Natural killer cell treated with Interleukin-12 subunit alpha and Interleukin-12 subunit beta and Interleukin-15 and Interleukin-18, amount 100 ng/mL, for 72 hours (primary cell): Measurements from ENCODE around the gene HRH3. TPM values are rescaled to one million over a fixed set of nuclear protein-coding genes. Genes with fewer than 3 reads are reported as not detected.

Experiments used
- ATAC-seq, 2 donors: fragments of 150-1000 bp; cut with Tn5 transposase in 1 of 2; sonication (Bioruptor Pico), chemical (Tn5 transposase) in 1 of 2; 2 replicates each; pipeline ENCODE4 v1.10.0; 2021
- DNase-seq: peaks from one replicate; pipeline ENCODE4 v3.0.0; 2022; ENCODE audit warnings: low spot score
- H3K27ac Mint-ChIP-seq, 2 donors: 1 replicate in 1 of 2; 2 replicates in 1 of 2; pipeline ENCODE4 v1.8.0; 2022; ENCODE audit warnings: mixed read lengths in 2 of 2, mild to moderate bottlenecking in 1 of 2, moderate library complexity in 1 of 2
- H3K27me3 Mint-ChIP-seq, 2 donors: 1 replicate in 1 of 2; 2 replicates in 1 of 2; pipeline ENCODE4 v1.8.0; 2022; ENCODE audit warnings: mixed read lengths in 2 of 2
- H3K36me3 Mint-ChIP-seq: one replicate; pipeline ENCODE4 v1.8.0; 2022; ENCODE audit warnings: mixed read lengths
- H3K4me1 Mint-ChIP-seq, 2 donors: 1 replicate in 1 of 2; 2 replicates in 1 of 2; pipeline ENCODE4 v1.8.0; 2022; ENCODE audit warnings: low read depth in 2 of 2, mixed read lengths in 2 of 2, mild to moderate bottlenecking in 1 of 2
- H3K4me3 Mint-ChIP-seq: one replicate; pipeline ENCODE4 v1.8.0; 2022; ENCODE audit warnings: mixed read lengths
- H3K9me3 Mint-ChIP-seq: 2 replicates; pipeline ENCODE4 v1.8.0; 2022; ENCODE audit warnings: mixed read lengths
- total RNA-seq, 2 donors: library from RNA; stranded (reverse); gene quantifications; one replicate each; pipeline ENCODE4 v1.2.3, GENCODE V29; 2022

HRH3 gene
- total RNA-seq, 2 donors from 2014 or later, result not detected

DNA sequence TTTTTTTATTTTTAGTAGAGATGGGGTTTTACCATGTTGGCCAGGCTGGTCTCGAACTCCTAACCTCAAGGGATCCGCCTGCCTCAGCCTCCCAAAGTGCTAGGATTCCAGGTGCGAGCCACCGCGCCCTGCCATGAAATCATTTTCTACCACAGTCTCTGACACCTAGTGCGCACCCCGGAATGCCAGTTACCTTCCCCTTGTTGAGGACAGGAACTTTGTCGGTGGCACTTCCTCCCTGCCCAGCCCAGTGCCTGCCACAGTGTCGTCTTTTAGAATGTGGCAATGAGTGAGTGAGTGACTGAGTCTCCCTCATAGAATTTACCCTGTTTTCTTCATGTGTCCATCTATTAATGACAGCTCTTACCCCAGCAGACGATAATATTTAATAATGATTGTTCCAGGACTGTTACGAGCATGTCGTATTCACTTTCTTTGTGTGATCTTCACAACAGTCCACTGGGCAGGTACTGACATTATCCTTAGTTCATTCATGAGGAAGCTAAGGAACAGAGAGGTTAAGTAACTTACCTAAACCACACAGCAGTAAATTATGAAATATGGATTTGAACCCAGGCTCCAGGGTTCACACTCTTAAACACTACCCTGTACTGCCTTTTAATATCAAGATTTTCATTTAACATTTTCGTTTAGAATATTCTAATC, 20.1 kb upstream of the HRH3 start:
- no peak for DNase-seq
- peaks cover 37 to 43% of the 10 kb centered on the region in 2 donors for H3K4me1 Mint-ChIP-seq
- no peaks in the 10 kb centered on the region for H3K27me3 Mint-ChIP-seq
- H3K9me3 Mint-ChIP-seq, result no peaks in the 10 kb centered on the region
- H3K36me3 Mint-ChIP-seq, result no peaks in the 10 kb centered on the region
- H3K4me3 Mint-ChIP-seq, result peak overlapping the region; percentile 85
- peak overlapping the region; percentile 62 to 85 for H3K27ac Mint-ChIP-seq
- ATAC-seq, result no peak

DNA sequence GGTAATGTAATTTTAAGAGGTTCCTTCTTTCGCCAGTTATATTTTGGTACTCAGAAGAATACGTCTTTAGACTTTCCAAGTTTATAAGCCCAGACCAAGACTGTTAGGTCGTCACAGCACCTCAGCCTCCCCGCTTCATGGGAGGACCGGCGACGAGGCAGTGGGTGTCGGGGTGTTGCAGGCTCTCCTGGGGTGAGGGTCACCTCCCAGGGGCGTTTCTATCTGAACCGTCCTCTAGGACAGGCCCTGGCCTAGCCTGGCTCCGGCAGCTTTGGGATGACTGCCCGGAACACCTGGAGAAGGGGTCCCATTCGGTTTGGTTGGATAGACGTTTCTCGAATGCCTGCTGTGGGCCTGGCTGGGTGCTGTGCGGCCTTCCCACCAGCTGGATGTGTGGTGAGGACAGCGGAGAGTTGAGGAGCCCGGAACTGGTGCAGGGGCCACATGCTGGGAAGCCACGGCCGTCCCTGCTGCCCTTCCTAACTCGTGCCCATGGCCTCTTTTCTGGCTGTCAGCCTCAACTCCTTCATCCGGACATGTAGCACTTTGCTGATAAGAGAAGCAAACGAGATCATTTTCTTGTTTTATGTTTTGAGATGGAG, 19.3 kb upstream of the HRH3 start:
- Mint-ChIP-seq H3K27ac (peak overlapping the region; percentile 62 to 85), H3K4me1 (peaks cover 32 to 36% of the 10 kb centered on the region in 2 donors)

DNA sequence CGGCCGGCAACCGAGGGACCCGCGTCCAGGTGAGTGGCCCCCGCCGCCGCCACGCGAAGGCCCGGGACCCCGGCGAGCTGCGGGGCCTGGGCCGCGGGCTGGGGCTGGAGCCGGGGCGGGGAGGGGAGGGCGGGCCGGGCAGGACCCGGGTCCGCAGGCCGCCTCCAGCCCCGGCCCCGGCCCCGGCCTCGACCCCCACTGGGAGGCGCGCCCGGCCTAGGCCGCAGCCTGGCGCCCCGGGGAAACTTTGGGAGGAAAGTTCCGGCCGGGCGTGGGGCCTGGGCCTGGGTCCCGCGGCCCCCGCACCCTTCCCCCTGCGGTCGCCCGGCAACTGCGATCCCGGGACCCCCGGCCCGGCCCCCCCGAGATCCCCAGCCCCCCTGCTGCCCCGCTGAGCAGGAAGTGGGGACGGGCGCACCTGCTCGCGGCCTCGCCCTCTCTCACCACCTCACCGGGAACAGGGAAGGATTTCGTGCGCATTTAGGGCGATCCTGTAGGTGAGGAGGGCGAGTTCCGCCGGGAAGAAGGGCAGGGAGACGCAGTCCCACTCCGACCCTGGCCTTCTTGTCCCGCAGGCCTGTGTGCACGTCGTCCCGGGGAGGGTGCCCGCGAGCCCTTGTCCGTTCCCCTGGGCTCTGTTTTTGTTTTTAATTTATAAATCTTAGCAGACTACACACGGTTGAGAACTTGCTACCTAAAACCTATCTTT, 18.6 kb upstream of the HRH3 start:
- DNase-seq (no peak), ATAC-seq (peak in 1 of 2 donors; percentile 0)
- peak overlapping the region; percentile 85 for H3K4me3 Mint-ChIP-seq
- no peaks in the 10 kb centered on the region for H3K36me3 Mint-ChIP-seq
- H3K9me3 Mint-ChIP-seq, result no peaks in the 10 kb centered on the region
- peak overlapping the region; percentile 62 to 85 for H3K27ac Mint-ChIP-seq
- peaks cover 25 to 32% of the 10 kb centered on the region in 2 donors for H3K4me1 Mint-ChIP-seq
- no peaks in the 10 kb centered on the region for H3K27me3 Mint-ChIP-seq

More for the DNA sequence above, 19.3 kb upstream of the HRH3 start:
- peak overlapping the region; percentile 85 for H3K4me3 Mint-ChIP-seq
- no peaks in the 10 kb centered on the region for H3K36me3 Mint-ChIP-seq
- H3K27me3 Mint-ChIP-seq, result no peaks in the 10 kb centered on the region
- no peak for ATAC-seq
- no peaks in the 10 kb centered on the region for H3K9me3 Mint-ChIP-seq
- DNase-seq, result no peak

DNA sequence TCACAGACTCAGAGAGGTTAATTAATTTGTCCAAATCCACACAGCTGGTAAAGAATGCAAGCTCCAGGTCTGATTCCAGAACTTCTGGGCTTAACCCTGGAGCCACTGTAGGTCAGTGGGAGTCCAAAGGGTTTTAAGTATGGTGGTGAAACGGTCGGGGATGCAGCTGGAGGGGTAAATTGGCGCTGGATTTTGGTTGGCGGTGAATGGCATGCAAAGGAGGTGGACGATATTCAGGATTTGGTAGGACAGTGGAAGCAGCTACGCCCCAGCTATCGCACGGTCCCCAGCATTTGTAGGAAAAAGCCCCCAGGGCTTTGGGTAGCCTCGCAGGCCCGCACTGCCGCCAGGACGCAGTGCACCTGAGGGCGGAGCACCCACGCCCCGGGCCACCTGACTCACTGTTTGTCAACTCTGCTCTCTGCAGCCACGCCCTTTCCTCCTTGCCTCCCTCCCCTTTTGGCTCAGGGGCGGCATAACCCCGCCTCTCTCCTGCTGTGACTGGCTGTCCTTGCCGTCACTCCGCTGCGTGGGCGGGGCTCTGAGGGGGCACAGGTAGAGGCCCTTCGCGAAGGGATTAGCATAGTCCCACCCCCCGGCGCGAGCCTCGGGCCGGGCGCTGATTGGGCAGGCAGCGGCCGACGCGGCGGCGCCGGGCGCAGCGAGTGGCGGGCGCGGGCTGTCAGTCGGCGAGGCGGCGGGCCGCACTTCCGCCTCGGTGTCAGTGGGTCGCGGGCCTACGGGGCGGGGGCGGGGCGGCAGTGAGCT, 17.9 kb upstream of the HRH3 start, which contains the start of gene OSBPL2:
Gene OSBPL2, plus strand, starts transcription at position 721 of the 768 bp plus-strand sequence. CDS start 17,664 bp downstream, outside the sequence.
- H3K9me3 Mint-ChIP-seq, result no peaks in the 10 kb centered on the region
- DNase-seq, result peak; percentile 100

DNA sequence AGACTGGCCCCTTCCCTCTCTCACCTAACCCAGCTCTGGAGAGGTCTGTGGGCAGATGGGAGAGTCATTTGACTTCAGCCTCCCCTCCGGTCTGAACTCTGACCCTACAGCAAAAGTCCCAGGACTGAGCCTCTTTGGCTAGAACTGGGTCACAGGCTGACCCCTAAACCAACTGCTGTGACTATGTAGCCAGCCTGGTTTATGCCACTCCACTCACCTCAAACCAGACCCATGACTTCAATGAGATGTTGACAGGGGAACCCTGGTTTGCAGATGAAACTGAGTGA, 17.4 kb upstream of the HRH3 start:
- H3K27me3 Mint-ChIP-seq, result no peaks in the 10 kb centered on the region
- no peaks in the 10 kb centered on the region for H3K36me3 Mint-ChIP-seq
- ATAC-seq (no peak), DNase-seq (no peak)
- H3K4me3 Mint-ChIP-seq, result peak overlapping the region; percentile 77
- H3K27ac Mint-ChIP-seq, result peak overlapping the region; percentile 55 to 76
- peaks cover 19 to 27% of the 10 kb centered on the region in 2 donors for H3K4me1 Mint-ChIP-seq
- H3K9me3 Mint-ChIP-seq, result no peaks in the 10 kb centered on the region

More for the DNA sequence above, 17.9 kb upstream of the HRH3 start, which contains the start of gene OSBPL2:
- Mint-ChIP-seq H3K4me3 (peak within 1 kb of the TSS; percentile 85), H3K4me1 (peaks cover 24 to 32% of the 10 kb centered on the region in 2 donors), H3K27me3 (no peaks in the 10 kb centered on the region), H3K27ac (peak within 1 kb of the TSS; percentile 62 to 85), H3K36me3 (no peaks in the 10 kb centered on the region)
- ATAC-seq, result peak; percentile 99

DNA sequence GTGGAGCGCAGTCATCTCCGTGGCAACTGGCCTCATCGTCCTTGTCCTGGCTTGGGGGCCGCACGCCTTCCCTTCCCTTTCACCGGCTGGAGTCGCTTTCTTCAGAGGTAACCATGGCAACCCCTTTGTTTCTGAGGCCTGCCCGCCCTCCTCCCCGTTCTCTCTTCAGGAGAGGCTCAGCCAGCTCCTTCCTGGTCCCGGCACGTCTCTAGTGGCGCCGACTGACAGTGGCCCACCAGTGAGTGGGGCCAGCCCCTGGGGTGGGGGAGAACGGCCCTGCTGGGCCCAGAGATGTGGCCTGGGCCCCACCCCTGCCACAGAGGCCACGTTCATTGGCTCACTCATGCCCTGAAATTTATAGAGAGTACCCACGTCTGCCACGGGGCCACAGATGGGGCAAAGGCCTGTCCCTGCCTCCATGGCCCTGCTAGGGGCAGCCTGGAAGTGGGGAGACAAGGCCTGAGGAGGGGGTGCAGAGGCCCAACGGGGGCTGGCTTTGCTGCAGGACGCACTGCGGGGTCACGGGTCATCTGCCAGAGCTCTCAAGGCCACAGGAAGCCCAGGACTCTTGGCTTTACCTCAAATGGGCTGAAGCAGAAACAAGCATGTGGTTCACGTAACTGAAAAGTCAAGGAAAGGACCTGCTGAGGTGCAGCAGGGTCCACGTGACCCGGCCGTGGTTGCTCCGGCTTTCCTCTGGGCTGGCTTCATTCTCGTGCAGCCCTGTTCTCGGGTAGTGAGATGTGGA, 16.9 kb upstream of the HRH3 start:
- DNase-seq, result no peak
- Mint-ChIP-seq H3K36me3 (no peaks in the 10 kb centered on the region), H3K9me3 (no peaks in the 10 kb centered on the region), H3K4me1 (peaks cover 17 to 23% of the 10 kb centered on the region in 2 donors), H3K4me3 (no peak overlapping the region), H3K27me3 (no peaks in the 10 kb centered on the region), H3K27ac (no peak overlapping the region)
- ATAC-seq, result no peak

DNA sequence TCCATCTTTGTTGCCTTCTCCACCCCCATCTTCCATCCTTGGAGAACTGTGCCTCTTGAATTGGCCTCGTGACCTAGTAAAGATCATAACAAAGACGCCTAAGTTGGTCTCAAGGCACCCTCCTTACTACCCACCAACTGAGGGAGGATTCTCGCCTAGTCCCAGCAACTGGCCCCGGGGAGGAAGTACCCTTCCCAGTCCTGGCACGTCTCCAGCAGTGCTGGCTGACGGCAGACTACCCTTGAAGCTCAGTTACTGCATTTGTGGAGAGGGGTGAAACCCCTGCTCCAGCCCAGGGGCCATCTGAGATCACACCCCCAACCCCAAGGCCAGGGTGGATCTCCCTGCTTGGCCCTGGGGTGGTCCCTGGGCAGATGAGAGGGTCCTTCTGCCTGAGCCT, 16.1 kb upstream of the HRH3 start:
- ATAC-seq (no peak), DNase-seq (no peak)
- Mint-ChIP-seq H3K27me3 (no peaks in the 10 kb centered on the region), H3K27ac (no peak overlapping the region), H3K4me3 (no peak overlapping the region), H3K9me3 (no peaks in the 10 kb centered on the region), H3K36me3 (no peaks in the 10 kb centered on the region), H3K4me1 (peaks cover 11 to 16% of the 10 kb centered on the region in 2 donors)

DNA sequence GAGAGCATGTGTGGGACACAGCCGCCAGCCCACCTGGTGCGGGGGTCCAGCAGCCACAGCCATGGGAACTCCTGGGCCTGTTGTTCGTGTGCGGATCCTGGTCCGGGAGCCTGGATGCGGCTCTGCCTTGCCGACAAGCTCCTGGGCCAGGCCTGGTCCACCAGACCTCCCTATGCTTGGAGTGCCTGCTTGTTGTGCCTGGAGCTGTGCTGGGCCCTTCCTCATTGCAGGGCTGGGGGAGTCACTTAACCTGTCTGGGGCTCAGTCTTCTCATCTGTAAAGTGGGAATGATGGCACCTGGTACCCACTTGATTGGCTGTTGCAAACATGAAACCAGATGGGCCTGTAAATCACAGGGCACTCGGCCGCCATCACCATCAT, 15.7 kb upstream of the HRH3 start:
- H3K9me3 Mint-ChIP-seq, result no peaks in the 10 kb centered on the region
- H3K4me1 Mint-ChIP-seq, result peaks cover 11 to 16% of the 10 kb centered on the region in 2 donors
- H3K27ac Mint-ChIP-seq, result no peak overlapping the region
- no peak overlapping the region for H3K4me3 Mint-ChIP-seq
- no peaks in the 10 kb centered on the region for H3K27me3 Mint-ChIP-seq
- DNase-seq (no peak), ATAC-seq (no peak)
- no peaks in the 10 kb centered on the region for H3K36me3 Mint-ChIP-seq

DNA sequence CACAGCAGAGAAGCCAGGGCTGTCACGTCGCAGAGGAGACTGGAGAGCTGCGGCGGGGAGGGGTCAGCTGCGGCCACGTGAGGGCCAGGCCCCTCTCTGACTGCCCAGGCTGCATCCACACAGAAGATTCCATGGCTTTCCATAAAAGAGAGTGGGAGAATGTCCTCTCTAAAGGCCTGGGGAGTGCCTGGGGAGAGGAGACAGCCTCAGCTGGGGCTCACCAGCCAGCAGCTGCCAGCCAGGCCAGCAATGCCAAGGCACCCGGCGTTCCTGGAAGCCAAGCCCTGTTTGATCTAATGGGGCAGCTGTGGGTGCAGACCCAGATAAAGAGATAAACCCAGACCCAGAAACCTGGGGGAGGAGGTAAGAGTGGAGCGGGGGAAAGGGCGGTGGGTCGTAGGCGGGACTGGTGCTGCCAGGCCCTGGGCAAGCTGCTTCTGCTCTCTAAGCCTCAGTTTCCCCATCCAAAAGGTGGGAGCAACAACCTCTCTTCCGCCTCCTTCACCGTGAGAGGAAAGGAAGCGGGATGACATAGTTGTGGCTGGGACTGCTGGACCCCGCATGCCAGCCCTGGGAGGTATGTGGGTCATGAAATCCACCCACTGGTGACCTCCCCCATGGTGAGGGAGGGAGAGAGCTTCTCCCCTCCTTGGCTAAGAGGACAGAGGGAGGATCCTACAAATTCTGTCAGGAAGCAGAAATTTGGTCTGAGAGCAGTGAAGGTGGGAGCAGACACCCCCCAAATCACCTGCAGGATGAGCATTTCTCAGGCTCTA, 15.1 kb upstream of the HRH3 start:
- Mint-ChIP-seq H3K36me3 (no peaks in the 10 kb centered on the region), H3K4me1 (peaks cover 9 to 13% of the 10 kb centered on the region in 2 donors), H3K4me3 (no peak overlapping the region), H3K9me3 (no peaks in the 10 kb centered on the region), H3K27me3 (no peaks in the 10 kb centered on the region), H3K27ac (no peak overlapping the region)
- no peak for DNase-seq
- no peak for ATAC-seq

DNA sequence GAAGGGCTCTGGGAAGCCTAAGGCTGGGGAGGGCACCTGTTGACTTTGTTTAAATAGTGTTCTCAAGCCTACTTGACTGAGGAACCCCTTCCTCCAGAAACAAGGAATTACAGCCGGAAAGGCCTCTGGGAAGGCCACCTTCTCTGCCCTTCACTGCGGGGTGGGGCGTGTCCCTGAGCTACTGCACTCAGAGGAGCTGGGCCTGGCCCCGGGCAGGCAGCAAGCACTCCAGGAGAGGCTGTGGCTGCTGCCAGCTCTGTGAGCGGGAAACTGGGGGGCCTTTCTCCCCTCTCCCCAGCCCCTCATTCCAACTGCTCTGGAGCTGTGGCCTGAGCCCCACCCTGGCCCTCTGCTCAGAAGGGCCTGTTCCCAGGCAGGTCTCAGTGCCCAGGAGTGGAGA, 14.3 kb upstream of the HRH3 start:
- Mint-ChIP-seq H3K27me3 (no peaks in the 10 kb centered on the region), H3K4me3 (no peak overlapping the region), H3K9me3 (no peaks in the 10 kb centered on the region), H3K4me1 (peaks cover 6 to 7% of the 10 kb centered on the region in 2 donors), H3K27ac (no peak overlapping the region), H3K36me3 (no peaks in the 10 kb centered on the region)
- DNase-seq, result no peak
- no peak for ATAC-seq

DNA sequence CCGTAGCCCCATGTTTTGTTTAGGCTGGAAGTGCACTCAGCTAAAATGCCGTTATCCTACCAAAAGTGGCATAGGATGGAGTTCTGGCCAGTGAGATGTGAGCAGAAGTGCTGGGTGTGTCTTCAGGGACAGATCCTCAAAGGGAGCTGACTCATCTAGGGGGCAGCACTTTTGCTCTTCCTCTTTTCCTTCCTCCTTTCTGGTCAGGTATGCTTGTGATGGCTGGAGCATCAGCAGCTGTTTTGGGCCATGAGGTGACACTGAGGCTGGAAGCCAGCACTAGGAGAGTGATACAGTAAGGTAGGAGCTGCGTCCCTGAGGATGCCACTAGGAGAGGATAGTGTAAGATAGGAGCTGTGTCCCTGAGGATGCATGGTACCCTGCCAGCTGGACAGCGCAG, 13.6 kb upstream of the HRH3 start:
- H3K4me3 Mint-ChIP-seq, result no peak overlapping the region
- DNase-seq (no peak), ATAC-seq (no peak)
- no peaks in the 10 kb centered on the region for H3K27me3 Mint-ChIP-seq
- H3K4me1 Mint-ChIP-seq, result peaks cover 6 to 7% of the 10 kb centered on the region in 2 donors
- H3K9me3 Mint-ChIP-seq, result no peaks in the 10 kb centered on the region
- no peak overlapping the region for H3K27ac Mint-ChIP-seq
- H3K36me3 Mint-ChIP-seq, result no peaks in the 10 kb centered on the region

DNA sequence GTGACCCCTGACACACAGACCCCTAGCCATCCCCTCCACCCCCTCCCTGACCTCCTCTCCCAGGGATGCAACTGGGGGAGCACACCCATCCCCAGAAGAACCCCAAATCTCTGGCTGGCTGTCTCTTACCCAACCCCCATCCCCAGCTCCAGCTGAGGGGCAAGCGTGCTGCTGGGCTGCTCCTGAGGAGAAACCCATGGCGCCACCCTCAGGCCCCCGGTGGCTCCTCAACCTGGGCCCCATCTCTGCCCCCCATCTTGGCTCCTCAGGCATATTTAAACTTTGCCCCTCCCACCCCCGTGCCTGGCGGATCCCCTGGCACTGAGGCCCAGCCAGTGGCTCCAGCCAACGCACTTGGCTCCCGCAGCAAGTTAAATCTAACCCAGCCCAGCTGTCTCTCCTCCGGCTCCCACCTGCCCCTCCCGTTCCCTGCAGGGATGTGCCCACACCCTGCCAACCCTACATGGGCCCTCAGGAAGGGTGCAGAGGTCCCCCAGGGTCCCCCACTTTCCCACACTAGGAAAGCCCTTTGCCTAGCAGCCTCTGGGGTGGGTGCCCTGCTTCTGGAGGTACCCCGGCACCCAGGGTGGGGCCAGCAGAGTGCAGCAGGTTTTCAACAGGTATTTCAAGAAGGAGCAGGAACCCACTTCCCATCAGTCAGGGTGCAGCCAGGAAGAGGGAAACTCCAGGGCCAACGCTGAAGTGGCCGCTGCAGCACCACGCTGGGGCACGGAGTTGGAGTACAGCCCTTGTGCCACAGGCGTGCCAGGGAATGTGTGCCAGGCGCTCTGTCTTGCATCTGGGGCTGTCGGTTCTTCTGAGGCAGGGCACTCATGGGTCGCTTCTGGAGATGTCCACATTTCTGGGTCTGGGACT, 12.9 kb upstream of the HRH3 start:
- H3K27me3 Mint-ChIP-seq, result no peaks in the 10 kb centered on the region
- DNase-seq, result no peak
- H3K36me3 Mint-ChIP-seq, result no peaks in the 10 kb centered on the region
- peaks cover 4 to 5% of the 10 kb centered on the region in 2 donors for H3K4me1 Mint-ChIP-seq
- no peak overlapping the region for H3K4me3 Mint-ChIP-seq
- H3K9me3 Mint-ChIP-seq, result no peaks in the 10 kb centered on the region
- H3K27ac Mint-ChIP-seq, result no peak overlapping the region
- no peak for ATAC-seq
